ENCODE data around the gene PLSCR3. TPM values are rescaled to one million over a fixed set of nuclear protein-coding genes. Genes with fewer than 3 reads are reported as not detected.

The PLSCR3 gene
- total RNA-seq (2021; fragmentation: NEBNext Ultra II Directional; extraction: Animal tissue kit (Norgen Biotek cat#: 25700)), result 100 to 1,000 TPM in 1 of 6 experiments, 10 to 100 TPM in 5; 85.6 to 114 (median 98.5) TPM
- long read RNA-seq, transcript PLSCR3-202 (8 exons, 2,067 nt), result major isoform, 9 of 44 reads
- long read RNA-seq, partial matches to known transcripts, result 21 of 44 reads
- long read RNA-seq, other reads (novel, unspliced or antisense), result 9 of 44 reads

GRCh38 chr17:7394452-7395191 lies at the start of gene PLSCR3:
TSS of gene PLSCR3 (minus strand) at chr17:7394525. CDS start at chr17:7394110, 415 bp downstream.
- H3K27ac Mint-ChIP-seq, result peak within 1 kb of the TSS; percentile 85
- peak within 1 kb of the TSS; percentile 95 for H3K4me3 Mint-ChIP-seq
- peak; percentile 85 for DNase-seq
- peak; percentile 57 for TF ChIP-seq CTCF (IDR thresholded peaks at IDR 0.05)
- H3K36me3 Mint-ChIP-seq (ENCODE audit: low read depth), result peaks cover 11% of the 10 kb centered on the region; the same call in 1 of the 2 replicates
- peaks cover 2% of the 10 kb centered on the region; the same call in 1 of the 2 replicates for H3K27me3 Mint-ChIP-seq (ENCODE audit: insufficient read depth)
- H3K9me3 Mint-ChIP-seq, result no peaks in the 10 kb centered on the region
- H3K4me1 Mint-ChIP-seq (ENCODE audit: low read depth), result peaks cover 8% of the 10 kb centered on the region

- peaks cover 28% of the 10 kb centered on the region for H3K27me3 Mint-ChIP-seq (ENCODE audit: insufficient read depth)
- no peaks in the 10 kb centered on the region for H3K36me3 Mint-ChIP-seq (ENCODE audit: low read depth)
- H3K4me3 Mint-ChIP-seq, result no peak overlapping the region
- DNase-seq, result no peak
- no peaks in the 10 kb centered on the region; the same call in 1 of the 2 replicates for H3K9me3 Mint-ChIP-seq
- no peak overlapping the region for H3K27ac Mint-ChIP-seq
- no peak for TF ChIP-seq CTCF (IDR thresholded peaks at IDR 0.05)
- H3K4me1 Mint-ChIP-seq (ENCODE audit: low read depth), result peaks cover 32% of the 10 kb centered on the region
Observed at GRCh38 chr17:7443499-7444485, 49.5 kb upstream of the PLSCR3 start.

GRCh38 chr17:7442142-7442541 lies 47.8 kb upstream of the PLSCR3 start:
- Mint-ChIP-seq H3K36me3 (ENCODE audit: low read depth) (no peaks in the 10 kb centered on the region; the same call in 1 of the 2 replicates), H3K9me3 (no peaks in the 10 kb centered on the region), H3K4me1 (ENCODE audit: low read depth) (peaks cover 38% of the 10 kb centered on the region), H3K27ac (no peak overlapping the region), H3K27me3 (ENCODE audit: insufficient read depth) (peaks cover 36% of the 10 kb centered on the region), H3K4me3 (no peak overlapping the region)
- TF ChIP-seq CTCF (IDR thresholded peaks at IDR 0.05), result no peak
- DNase-seq, result no peak

- H3K4me1 Mint-ChIP-seq (ENCODE audit: low read depth), result peaks cover 47% of the 10 kb centered on the region
- no peak overlapping the region for H3K4me3 Mint-ChIP-seq
- peaks cover 30% of the 10 kb centered on the region for H3K27me3 Mint-ChIP-seq (ENCODE audit: insufficient read depth)
- no peaks in the 10 kb centered on the region for H3K9me3 Mint-ChIP-seq
- no peak for DNase-seq
- H3K27ac Mint-ChIP-seq, result no peak overlapping the region
- H3K36me3 Mint-ChIP-seq (ENCODE audit: low read depth), result no peaks in the 10 kb centered on the region; the same call in 1 of the 2 replicates
- TF ChIP-seq CTCF (IDR thresholded peaks at IDR 0.05), result peak; percentile 1; the same call in 1 of the 2 replicates
Observed at GRCh38 chr17:7441266-7441665, 46.9 kb upstream of the PLSCR3 start.

GRCh38 chr17:7440834-7441195 lies 46.5 kb upstream of the PLSCR3 start:
- Mint-ChIP-seq H3K27me3 (ENCODE audit: insufficient read depth) (peaks cover 25% of the 10 kb centered on the region), H3K27ac (no peak overlapping the region), H3K36me3 (ENCODE audit: low read depth) (no peaks in the 10 kb centered on the region; the same call in 1 of the 2 replicates), H3K4me1 (ENCODE audit: low read depth) (peaks cover 48% of the 10 kb centered on the region), H3K4me3 (no peak overlapping the region; the same call in 1 of the 2 replicates), H3K9me3 (no peaks in the 10 kb centered on the region)
- TF ChIP-seq CTCF (IDR thresholded peaks at IDR 0.05), result peak; percentile 13; the same call in 1 of the 2 replicates
- no peak for DNase-seq
